GM23338 (cell line): ENCODE results near the gene EYA2. TPM values are rescaled to one million over a fixed set of nuclear protein-coding genes. Genes with fewer than 3 reads are reported as not detected.
A peak's percentile ranks its signal among the peaks of the same experiment; 100 is the strongest.

Source experiments
- ATAC-seq: fragments of 200-7000 bp; cut with Tn5 transposase; 3 replicates; pipeline ENCODE4 v1.9.1; 2020
- DNase-seq: peaks from one replicate; pipeline ENCODE4 v3.0.0-alpha.2; 2015; ENCODE audit warnings: low spot score
- H2AFZ ChIP-seq: fragments of 200-600 bp; sonication (generic); 2 replicates; pipeline ENCODE4 v1.8.0; 2016; ENCODE audit warnings: antibody characterized with exemption, mild to moderate bottlenecking, moderate library complexity
- H3F3A ChIP-seq: fragments of 200-600 bp; sonication (generic); replicated peaks from 2 replicates; pipeline ENCODE4 v1.8.0; 2017; ENCODE audit warnings: antibody characterized with exemption, mixed run types, low read depth
- H3K27ac ChIP-seq: fragments of 200-600 bp; sonication (generic); 2 replicates; pipeline ENCODE4 v1.6.1; 2016; ENCODE audit warnings: low read depth
- H3K27me3 ChIP-seq: fragments of 200-600 bp; sonication (generic); 2 replicates; pipeline ENCODE4 v1.8.0; 2016; ENCODE audit warnings: mild to moderate bottlenecking, mixed run types, moderate library complexity; ENCODE audit not compliant: insufficient read depth
- H3K36me3 ChIP-seq: fragments of 200-600 bp; sonication (generic); 2 replicates; pipeline ENCODE4 v1.8.0; 2016; ENCODE audit warnings: mild to moderate bottlenecking; ENCODE audit not compliant: insufficient read depth
- H3K4me1 ChIP-seq: fragments of 200-600 bp; sonication (generic); 2 replicates; pipeline ENCODE4 v1.8.0; 2016; ENCODE audit warnings: mild to moderate bottlenecking, moderate library complexity; ENCODE audit not compliant: insufficient read depth
- H3K4me2 ChIP-seq: fragments of 200-600 bp; sonication (generic); 2 replicates; pipeline ENCODE4 v1.7.1; 2017; ENCODE audit warnings: mixed run types
- H3K4me3 ChIP-seq: fragments of 200-600 bp; sonication (generic); 2 replicates; pipeline ENCODE4 v1.6.1; 2016; ENCODE audit warnings: mixed run types
- H3K79me2 ChIP-seq: fragments of 200-600 bp; sonication (generic); replicated peaks from 2 replicates; pipeline ENCODE4 v1.8.0; 2017; ENCODE audit warnings: mild to moderate bottlenecking; ENCODE audit not compliant: insufficient read depth
- H3K9me2 ChIP-seq: fragments of 200-600 bp; sonication (generic); 2 replicates; pipeline ENCODE4 v1.8.0; 2017; ENCODE audit not compliant: insufficient read depth
- H4K20me1 ChIP-seq: fragments of 200-600 bp; sonication (generic); replicated peaks from 2 replicates; pipeline ENCODE4 v1.8.0; 2017; ENCODE audit warnings: mild to moderate bottlenecking; ENCODE audit not compliant: insufficient read depth
- H3K27ac Mint-ChIP-seq: 2 replicates; pipeline ENCODE4 v1.8.0; 2020; ENCODE audit warnings: inconsistent platforms, mild to moderate bottlenecking, moderate library complexity, mixed read lengths
- H3K27me3 Mint-ChIP-seq: 3 replicates; pipeline ENCODE4 v1.8.0; 2022; ENCODE audit warnings: low read depth, mild to moderate bottlenecking, moderate library complexity, mixed read lengths, inconsistent platforms; ENCODE audit not compliant: insufficient read depth, poor library complexity
- H3K36me3 Mint-ChIP-seq: 3 replicates; pipeline ENCODE4 v1.8.0; 2021; ENCODE audit warnings: low read depth, mild to moderate bottlenecking, inconsistent platforms, moderate library complexity, mixed read lengths
- H3K4me1 Mint-ChIP-seq: 3 replicates; pipeline ENCODE4 v1.8.0; 2020; ENCODE audit warnings: mild to moderate bottlenecking, inconsistent platforms, mixed read lengths
- H3K4me3 Mint-ChIP-seq: 3 replicates; pipeline ENCODE4 v1.8.0; 2021; ENCODE audit warnings: moderate library complexity, mild to moderate bottlenecking, inconsistent platforms, mixed read lengths
- H3K9me3 Mint-ChIP-seq: 3 replicates; pipeline ENCODE4 v1.8.0; 2020; ENCODE audit warnings: moderate library complexity, mild to moderate bottlenecking, inconsistent platforms, mixed read lengths
- CREB1 ChIP-seq: fragments of 250-450 bp; sonication (Bioruptor Pico); IDR thresholded peaks from 2 replicates; pipeline ENCODE4 v1.5.0; 2020; ENCODE audit warnings: low read depth, mild to moderate bottlenecking, moderate library complexity
- CTCF ChIP-seq, 2 experiments: fragments of 200-600 bp in 1 of 2; sonication (generic) in 1 of 2; conservative IDR thresholded peaks; 2 replicates each; pipeline versions ENCODE4 v1.5.1 to v1.6.1; 2016 to 2017; ENCODE audit warnings: antibody characterized with exemption in 2 of 2, low read depth in 2 of 2, mild to moderate bottlenecking in 2 of 2, moderate library complexity in 1 of 2
- ETS1 ChIP-seq: IDR thresholded peaks from 2 replicates; pipeline ENCODE4 v1.6.1; 2016; ENCODE audit warnings: antibody characterized with exemption
- EZH2phosphoT487 ChIP-seq: fragments of 200-600 bp; sonication (generic); IDR thresholded peaks from one replicate; pipeline ENCODE4 v1.8.1; 2018; ENCODE audit warnings: antibody characterized with exemption; ENCODE audit not compliant: unreplicated experiment
- JUNB ChIP-seq: IDR thresholded peaks from one replicate; pipeline ENCODE4 v1.6.1; 2016; ENCODE audit warnings: antibody characterized with exemption; ENCODE audit not compliant: unreplicated experiment
- NANOG ChIP-seq: IDR thresholded peaks from 2 replicates; pipeline ENCODE4 v1.6.1; 2016; ENCODE audit warnings: antibody characterized with exemption, borderline replicate concordance
- POLR2AphosphoS5 ChIP-seq: IDR thresholded peaks from 2 replicates; pipeline ENCODE4 v1.6.1; 2016; ENCODE audit warnings: antibody characterized with exemption, low read depth
- STAT1 ChIP-seq: IDR thresholded peaks from one replicate; pipeline ENCODE4 v1.6.1; 2016; ENCODE audit warnings: antibody characterized with exemption; ENCODE audit not compliant: unreplicated experiment
- ZNF114 ChIP-seq: fragments of 250-450 bp; sonication (Bioruptor Pico); IDR thresholded peaks from 2 replicates; pipeline ENCODE4 v1.5.0; 2020; ENCODE audit warnings: mild to moderate bottlenecking, moderate library complexity
- ZNF462 ChIP-seq: fragments of 250-450 bp; sonication (Bioruptor Pico); IDR thresholded peaks from 2 replicates; pipeline ENCODE4 v1.5.0; 2020; ENCODE audit warnings: mild to moderate bottlenecking, moderate library complexity
- polyA plus RNA-seq: library from polyadenylated mRNA; unstranded; fragments of >200 nt; fragmentation: Nextera tagmentation; extraction: Ambion mirVana; gene quantifications from 2 replicates; pipeline ENCODE4 v1.2.1, GENCODE V29; 2016
- total RNA-seq: library from RNA; depleted of rRNA; stranded (reverse); fragments of >200 nt; shearing (Covaris generic); gene quantifications from 2 replicates; pipeline ENCODE4 v1.2.3, GENCODE V29; 2014

Gene EYA2
- total and polyA plus RNA-seq, 2 experiments from 2014 or later, result 0.50 to 0.56 TPM

GRCh38 chr20:47217482-47218446 lies 323.1 kb downstream of the EYA2 start:
- Mint-ChIP-seq H3K36me3 (peaks cover 70% of the 10 kb centered on the region), H3K4me3 (no peak overlapping the region), H3K4me1 (peaks cover 16% of the 10 kb centered on the region; the same call in 2 of the 3 replicates), H3K27me3 (peaks cover 5% of the 10 kb centered on the region), H3K9me3 (no peaks in the 10 kb centered on the region), H3K27ac (0 out of 2 replicates have a peak overlapping the region, but pooled peaks have one; percentile 57)
- no peak for DNase-seq
- no peak for ATAC-seq
- H3K27me3 ChIP-seq, result no peaks in the 10 kb centered on the region
- peaks cover 58% of the 10 kb centered on the region for H3K36me3 ChIP-seq
- no peak overlapping the region for H3K4me2 ChIP-seq
- peaks cover 62% of the 10 kb centered on the region for H3K79me2 ChIP-seq
- H4K20me1 ChIP-seq, result peaks cover 4% of the 10 kb centered on the region
- H3K4me3 ChIP-seq, result no peak overlapping the region
- H3K9me2 ChIP-seq, result no peaks in the 10 kb centered on the region
- H3F3A ChIP-seq, result peaks cover 22% of the 10 kb centered on the region; the same call in 1 of the 2 replicates
- no peak for TF ChIP-seq JUNB
- TF ChIP-seq EZH2phosphoT487, result no peak
- TF ChIP-seq POLR2AphosphoS5, result no peak
- no peak for TF ChIP-seq STAT1
- no peak for TF ChIP-seq ETS1
- TF ChIP-seq CREB1 (CRISPR knock-in tag), result no peak
- no peak for TF ChIP-seq ZNF462
- no peak for TF ChIP-seq NANOG
- TF ChIP-seq ZNF114 (CRISPR knock-in tag), result no peak
- no peak for TF ChIP-seq CTCF (conservative IDR thresholded peaks at IDR 0.05; ENCODE audit: low read depth in 2 of 2)
- no peak overlapping the region for H2AFZ ChIP-seq
- 0 out of 2 replicates have a peak overlapping the region, but pooled peaks have one; percentile 26 for H3K27ac ChIP-seq
- H3K4me1 ChIP-seq, result no peaks in the 10 kb centered on the region
